ENCODE results near the gene CFAP46.
"Not testable (repeated sequence)": the region's sequence is repeated elsewhere in the genome, so short reads cannot be mapped to it uniquely, and the experiment has no call there.

The CFAP46 gene

DNA sequence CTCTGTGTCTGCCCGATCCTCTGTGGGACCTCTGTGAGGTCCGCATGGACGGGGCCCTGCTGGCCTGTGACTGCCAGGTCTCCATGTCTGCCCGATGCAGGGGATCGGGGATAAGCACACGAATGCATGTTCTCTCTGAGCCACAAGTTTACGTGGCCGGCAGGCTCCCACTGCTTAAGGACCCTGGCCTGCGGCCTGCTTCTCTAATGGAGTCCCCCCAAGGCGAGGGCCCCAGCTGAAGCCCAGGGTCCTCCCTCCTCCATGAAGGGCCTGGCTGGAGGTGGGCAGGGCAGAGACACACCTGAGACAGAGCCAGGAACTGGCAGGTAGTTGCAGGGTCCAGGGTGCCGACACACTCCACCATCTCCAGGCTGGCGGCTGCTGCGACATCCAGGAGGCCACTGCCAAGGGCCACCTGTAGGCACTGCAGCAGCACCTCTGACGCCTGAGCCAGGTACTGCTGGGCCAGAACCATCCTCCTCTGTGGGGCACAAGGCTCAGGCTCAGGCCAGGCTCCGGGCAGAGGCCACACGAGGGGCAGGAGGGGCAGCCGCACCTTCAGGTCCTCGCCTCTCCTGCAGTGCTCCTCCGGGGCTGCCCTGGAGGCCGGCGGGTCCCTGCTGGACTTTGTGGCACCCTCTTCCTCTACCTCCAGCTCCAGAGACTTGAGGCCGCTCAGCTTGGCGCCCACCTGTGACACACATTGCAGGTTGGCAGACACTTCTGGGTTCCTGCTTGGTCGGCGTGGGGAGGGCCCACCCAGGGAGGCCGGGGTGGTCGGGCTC, 95.5 kb downstream of the CFAP46 start:
- no peak for DNase-seq (ENCODE audit: low read depth, low spot score)

DNA sequence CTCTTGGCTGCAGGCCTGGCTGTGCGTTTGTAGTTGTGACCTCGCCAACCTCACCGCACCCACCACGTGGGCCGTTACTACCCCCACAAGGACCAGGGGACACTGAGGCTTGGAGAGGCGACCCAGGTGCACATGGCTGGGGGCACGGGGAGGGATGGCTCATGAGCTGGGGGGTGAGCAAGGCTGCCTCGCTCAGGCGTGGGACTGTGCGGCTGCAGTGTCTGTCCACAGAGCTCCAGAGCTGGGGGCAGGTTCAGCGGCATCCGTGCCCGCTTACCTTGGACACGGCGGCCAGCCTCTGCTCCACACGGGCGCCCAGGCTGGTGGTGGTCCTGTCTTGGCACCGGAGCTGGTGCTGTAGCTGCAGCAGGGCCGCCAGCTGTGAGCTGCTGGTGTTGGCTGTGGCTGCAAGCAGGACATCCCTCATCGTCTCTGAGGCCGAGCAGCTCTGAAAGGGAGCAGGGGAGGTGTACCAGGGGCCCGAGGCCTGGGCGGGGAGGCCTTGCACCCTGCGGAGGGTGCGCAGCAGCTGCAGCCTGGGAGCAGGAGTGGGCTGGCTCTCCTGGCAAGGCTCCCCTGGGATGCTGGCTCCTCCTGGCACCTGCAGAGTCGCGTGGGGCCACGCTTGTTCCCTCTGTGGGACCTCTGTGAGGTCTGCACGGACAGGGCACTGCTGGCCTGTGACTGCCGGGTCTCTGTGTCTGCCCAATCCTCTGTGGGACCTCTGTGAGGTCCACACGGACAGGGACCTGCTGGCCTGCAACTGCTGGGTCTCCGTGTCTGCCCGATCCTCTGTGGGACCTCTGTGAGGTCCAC, 96.4 kb downstream of the CFAP46 start:
- no peak for DNase-seq (ENCODE audit: low read depth, low spot score)

DNA sequence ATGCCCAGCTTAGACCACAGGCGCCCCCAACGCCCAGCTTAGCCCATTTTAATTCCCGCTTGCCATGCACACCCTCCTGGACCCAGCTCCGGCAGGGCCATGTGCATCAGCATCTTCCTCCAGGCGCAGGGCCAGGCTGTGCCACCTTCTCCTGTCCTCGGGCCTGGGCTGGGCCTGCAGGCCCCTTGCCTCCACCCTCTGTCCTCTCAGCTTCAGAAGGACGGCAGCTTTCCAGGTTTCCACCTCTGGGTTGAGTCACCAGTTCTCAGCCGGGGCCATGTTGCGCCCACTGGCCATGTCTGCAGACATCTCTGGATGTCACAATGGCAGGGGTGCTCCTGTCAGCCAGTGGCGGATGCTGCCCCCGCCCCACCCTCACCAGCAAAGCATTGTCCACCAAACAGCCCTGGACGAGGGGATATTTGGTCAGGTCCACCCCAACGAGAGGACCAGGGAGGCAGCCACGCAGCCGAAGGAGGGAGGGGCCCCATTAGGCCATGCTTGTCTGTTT, 97.3 kb downstream of the CFAP46 start:
- no peak for DNase-seq (ENCODE audit: low read depth, low spot score)

DNA sequence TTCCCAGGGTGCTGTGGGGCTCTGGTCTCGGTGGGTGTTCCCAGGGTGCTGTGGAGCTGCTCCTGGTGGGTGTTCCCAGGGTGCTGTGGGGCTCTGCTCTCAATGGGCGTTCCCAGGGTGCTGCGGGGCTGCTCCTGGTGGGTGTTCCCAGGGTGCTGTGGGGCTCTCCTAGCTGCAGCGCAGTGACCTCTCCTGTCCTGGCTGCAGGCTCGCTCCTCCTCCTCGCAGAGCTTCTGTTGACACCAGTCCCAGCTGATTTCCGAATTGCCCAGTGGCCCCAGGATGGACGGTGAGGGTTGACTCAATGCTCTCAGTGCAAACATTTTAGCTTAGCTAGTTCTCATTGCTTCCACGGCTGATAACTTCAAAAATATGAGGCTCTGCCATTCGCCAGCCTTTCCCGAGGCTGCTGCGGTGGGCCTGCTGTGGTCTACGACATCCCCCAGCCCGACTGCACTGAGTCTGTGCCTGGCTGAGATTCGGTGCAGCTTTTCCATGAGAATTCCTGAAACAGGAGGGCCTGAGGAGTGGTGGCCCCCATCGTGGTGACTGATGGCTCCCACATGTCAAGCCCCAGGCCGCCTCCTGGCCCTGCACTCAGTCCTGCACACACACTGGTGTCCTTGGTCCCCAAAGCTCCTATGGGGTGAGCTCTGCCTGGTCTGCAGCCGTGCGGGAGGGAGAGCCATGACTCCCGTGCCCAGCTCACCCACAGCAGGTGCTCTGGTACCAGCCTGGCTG, 98.1 kb downstream of the CFAP46 start:
- DNase-seq (ENCODE audit: low read depth, low spot score), result no peak

DNA sequence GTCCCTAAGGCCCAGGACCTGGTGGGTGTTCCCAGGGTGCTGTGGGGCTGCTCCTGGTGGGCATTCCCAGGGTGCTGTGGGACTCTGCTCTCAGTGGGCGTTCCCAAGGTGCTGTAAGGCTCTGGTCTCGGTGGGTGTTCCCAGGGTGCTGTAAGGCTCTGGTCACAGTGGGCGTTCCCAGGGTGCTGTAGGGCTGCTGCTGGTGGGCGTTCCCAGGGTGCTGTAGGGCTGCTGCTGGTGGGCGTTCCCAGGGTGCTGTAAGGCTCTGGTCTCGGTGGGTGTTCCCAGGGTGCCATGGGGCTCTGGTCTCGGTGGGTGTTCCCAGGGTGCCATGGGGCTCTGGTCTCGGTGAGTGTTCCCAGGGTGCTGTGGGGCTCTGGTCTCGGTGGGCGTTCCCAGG, 99.1 kb downstream of the CFAP46 start:
- not testable (repeated sequence) for DNase-seq (ENCODE audit: low read depth, low spot score)

DNA sequence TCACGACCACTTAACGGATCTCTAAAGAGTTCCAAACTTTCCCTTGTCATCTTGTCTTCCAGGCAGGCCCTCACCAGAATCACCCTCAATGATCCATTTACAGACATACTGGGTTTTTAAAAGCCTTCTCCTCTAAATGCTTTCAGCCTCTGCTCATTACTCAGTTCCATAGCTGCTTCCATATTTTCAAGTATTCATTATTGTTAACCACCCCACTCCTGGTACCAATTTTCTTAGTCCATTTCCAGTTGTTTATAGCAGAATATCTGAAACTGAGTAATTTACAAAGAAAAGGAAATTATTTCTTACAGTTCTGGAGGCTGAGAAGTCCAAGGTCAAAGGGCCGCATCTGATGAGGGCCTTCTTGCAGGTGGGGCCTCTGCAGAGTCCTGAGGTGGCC, 100.0 kb downstream of the CFAP46 start:
- DNase-seq (ENCODE audit: low read depth, low spot score), result no peak

DNA sequence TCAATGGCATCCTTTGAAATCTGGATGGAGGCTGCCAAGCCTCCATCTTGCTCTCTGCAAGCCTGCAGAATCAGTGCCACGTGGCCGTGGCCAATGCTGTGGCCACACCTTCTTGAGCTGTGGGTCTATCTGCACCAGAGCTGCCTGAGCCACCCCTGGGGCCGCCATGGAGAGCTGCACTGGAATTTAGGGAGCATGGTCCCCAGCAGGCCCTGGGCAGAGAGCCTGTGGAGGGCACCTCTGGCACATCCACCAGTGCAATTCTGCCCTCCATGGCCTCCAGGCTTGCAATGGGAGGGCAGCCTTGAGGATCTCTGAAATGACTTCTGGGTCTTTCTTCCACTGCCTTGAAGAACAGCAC, 100.8 kb downstream of the CFAP46 start:
- DNase-seq (ENCODE audit: low read depth, low spot score), result no peak

DNA sequence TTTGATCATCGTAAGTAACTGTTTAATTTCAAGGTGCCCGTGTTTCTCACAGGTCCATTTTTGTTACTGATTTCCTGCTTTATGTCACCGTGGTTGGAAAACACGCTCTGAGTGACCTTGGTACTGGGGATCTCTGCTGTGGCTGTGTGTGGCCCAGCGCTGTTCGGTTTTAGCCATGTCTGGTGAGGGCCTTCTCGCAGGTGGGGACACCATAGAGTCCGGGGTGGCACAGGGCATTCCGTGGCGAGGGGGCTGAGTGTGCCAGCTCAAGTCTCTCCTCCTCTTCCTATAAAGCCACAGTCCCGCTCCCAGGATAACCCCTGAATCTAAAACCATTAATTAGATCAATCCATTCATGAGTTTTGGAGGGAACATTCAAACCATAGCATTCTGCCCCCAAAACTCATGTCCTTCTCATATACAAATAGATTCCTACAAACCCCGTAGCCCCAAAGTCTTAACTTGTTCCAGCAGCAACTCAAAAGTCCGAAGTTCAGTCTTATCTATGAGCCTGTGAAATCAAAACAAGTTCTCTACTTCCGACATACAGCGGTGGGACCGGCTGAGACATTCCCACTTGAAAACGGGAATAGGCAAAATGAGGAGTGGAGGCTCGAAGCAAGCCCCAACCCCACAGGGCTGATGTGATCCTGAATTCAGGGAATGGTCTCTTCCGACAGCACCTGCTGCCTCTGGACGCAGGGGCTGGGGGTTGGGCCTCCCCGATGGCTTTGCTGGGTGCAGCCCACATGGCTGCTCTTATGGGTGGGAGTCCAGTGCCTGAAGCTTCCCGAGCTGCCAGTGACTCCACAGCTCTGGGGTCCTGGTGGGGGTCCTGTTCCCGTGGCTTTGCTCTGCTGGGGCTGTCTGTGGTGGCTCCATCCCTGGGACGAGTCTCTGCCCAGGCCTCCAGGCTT, 101.4 kb downstream of the CFAP46 start:
- no peak for DNase-seq (ENCODE audit: low read depth, low spot score)

DNA sequence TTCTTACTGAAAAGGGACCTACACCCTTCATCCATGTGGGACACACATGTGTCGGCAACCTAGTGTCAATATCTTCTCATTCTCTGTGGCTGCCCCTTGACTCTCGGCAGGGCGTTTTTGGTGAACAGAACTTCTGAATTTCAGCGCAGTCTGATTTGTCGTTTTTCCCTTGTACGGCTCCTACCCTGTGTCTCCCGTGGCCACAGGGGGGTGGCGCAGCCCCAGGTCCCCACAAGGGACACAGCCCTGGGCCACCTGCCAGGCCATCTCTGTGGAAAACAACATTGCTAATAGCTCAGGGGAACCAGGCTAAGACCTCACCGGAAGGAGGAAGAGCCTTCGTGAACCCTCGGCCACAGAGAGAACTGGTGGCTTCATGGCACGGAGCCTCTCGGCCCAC, 103.3 kb downstream of the CFAP46 start:
- no peak for DNase-seq (ENCODE audit: low read depth, low spot score)

DNA sequence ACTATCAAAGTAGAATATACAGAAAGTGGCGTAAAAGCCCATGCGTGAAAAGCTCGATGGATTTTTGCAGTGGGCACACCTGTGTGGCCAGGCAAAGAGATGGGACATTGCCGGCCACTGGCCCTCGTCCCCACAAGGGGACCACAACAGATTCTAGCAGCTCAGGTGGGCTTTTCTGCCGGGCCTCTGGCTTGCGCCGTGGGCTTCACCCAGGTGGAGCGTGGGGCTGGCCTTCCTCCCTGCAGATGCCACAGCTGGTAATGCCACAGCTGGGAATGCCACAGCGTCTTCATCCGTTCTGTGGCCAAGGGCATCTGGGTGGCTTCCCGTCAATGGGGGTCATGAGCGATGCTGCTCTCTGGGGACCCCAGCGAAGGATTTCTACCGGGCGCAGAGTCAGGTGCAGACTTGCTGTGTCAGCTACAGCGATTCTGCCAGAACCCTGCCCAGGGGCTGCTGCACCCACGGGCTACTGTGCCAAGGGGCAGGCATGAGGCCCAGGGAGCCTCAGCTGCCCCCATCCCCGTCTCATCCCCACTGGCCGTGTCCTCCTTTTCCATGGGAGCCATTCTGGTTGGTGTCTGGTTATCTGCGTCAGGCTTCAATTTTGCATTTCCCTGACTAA, 103.9 kb downstream of the CFAP46 start:
- no peak for DNase-seq (ENCODE audit: low read depth, low spot score)

DNA sequence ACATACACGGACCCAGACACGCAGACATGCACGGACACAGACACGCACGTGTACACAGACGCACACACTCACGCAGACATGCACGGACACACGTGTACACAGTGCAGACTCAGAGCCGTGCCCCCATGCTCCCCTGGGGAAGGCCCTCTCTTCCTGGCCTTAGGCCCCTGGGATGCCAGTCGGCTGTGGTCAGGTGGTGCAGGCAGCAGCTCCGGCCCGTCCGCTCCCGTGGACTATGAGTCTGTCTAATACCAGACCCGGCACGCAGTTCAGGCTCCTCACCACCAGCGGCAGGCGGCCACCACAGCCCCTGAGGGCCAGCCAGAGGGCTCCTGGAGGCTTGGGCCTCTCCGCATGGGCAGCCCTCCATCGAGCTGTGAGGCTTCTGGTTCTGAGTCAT, 104.5 kb downstream of the CFAP46 start:
- no peak for DNase-seq (ENCODE audit: low read depth, low spot score)

DNA sequence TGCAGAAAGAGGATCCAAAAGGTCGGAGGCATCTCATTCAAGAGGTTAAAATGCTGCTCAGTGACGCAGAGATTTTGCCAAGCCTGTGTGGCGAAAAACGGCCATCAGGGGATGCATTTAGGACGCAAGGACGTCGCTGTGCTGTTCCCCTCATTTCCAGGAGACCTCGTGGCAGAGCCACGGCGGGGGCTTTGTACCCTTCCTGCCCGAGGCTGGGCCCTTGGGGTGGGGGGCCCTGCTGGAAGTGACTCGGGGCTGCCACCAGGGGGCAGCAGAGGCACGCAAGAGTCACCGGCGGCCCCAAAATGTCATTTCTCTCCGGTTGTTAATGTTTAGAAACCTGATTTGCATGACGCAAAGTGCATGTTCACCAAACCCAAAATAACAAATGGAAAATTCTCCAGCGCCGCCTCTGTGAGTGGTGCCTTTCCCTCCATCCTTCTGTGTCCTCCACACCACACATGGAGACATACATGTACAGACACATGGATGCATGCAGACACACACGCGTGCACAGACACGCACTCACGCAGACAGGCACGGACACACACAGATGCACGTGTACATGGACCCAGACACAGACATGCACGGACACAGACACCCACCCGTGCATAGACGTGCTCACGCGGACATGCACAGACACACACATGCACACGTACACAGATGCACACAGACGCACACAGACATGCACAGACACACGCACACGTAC, 105.4 kb downstream of the CFAP46 start:
- no peak for DNase-seq (ENCODE audit: low read depth, low spot score)

DNA sequence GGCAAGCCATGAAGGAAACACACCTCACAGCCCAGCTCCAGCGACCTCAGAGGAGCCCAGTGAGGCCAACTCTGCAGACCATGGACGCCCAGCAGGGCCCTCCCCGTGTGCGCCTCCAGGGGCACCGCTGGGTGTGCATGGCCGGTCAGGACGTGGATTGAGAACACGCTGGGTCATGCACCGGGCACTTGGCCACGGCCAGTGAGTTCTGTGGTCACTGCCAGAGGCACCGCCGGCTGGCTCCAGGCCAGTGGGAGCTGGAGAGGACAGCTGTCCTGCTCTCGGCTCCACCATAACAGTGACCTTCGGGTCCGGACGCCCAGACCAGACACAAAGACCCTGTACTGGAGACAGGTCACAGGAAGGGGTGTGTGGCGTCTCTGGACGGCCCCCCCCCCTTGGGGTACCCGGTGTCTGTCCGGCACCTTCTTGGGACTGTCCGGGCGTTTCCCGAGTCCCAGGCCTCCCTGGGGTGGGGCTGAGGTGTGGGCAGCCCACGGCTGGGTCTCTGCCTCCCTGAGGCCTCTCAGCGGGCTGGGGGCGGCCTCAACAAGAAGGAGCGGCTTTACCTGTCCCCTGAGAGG, 106.0 kb downstream of the CFAP46 start:
- DNase-seq (ENCODE audit: low read depth, low spot score), result no peak

DNA sequence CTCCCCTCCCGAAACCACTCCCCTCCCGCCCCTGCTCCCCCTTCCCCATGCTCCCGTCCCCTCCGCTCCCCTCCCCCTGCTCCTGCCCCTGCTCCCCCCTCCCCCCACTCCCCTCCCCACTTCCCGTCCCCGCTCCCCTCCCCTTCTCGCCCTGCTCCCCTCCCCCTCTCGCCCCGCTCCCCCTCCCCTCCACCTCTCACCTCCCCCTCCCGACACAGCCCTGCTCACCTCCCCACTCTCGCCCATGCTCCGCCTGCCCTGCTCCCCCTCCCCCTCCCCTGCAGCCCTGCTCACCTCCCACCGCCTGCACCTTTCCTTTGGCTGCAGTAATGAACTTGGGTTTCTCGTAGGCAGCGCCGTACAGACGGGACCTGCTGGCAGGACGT, 106.5 kb downstream of the CFAP46 start:
- no peak for DNase-seq (ENCODE audit: low read depth, low spot score)

DNA sequence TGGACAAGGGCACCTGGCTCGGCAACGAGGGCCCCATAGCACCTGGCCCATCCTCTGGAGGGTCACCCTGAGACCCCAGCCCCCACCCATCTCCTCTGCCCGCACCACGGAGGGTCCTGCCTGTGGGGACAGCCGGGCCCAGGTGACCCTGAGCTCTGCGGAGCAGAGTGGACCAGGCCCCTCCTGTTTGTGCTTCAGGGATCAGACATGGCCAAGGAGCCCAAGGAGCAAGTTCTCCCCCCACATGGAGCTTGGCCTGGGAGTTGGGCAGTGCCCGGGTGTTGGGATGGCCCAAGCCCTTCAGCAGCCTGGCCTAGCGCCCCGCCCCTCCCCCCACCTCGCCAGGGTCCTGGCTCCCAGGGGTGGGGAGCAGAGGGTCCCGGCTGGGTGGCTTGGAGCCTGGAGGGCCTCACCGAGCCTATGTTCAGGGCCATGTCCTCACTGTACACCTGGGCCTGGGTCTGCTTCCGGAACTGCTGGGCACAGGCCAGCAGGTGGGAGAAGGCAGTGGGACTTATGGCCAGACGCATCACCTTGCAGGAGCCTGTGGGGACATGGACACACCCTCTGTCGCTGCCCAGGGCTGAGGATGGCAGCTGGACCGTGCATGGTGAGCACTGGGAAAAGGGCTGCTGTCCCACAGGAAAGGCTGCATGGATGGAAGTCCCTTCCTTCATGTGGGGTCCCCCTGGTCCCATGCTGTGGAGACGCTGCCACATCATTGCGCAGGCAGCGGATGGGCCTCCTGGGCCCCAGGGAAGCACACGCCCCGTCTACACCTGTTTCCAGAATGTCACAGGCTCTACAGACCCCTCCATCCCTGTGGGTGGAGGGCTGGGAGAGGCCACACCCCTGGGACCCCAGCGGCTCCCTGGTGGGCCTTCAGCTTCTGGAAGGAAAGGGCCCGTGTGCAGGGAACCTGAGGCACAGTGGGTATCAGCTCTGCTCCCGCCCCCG, 107.2 kb downstream of the CFAP46 start:
- DNase-seq (ENCODE audit: low read depth, low spot score), result no peak

DNA sequence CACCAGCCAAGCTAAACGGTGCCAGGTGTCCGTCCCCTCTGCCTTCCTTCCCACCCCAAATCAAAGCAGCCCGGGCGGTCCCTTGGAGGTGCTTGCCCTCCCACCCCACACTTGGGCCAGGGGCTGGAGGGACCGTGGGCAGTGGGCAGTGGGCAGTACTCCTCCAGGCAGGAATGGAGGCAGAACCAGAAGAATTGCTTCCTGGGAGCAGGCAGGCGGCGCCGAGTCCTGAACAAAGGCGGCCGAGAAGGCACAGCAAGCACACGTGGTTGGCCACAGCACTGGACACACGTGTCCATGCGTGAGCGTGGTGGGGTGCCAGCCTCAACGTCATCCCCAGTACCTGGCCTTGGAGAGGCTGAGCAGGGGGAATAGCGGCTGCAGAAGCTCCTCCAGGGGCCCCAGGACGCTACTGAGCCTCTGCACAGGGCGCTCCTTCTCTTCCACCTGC, 108.0 kb downstream of the CFAP46 start:
- no peak for DNase-seq (ENCODE audit: low read depth, low spot score)

DNA sequence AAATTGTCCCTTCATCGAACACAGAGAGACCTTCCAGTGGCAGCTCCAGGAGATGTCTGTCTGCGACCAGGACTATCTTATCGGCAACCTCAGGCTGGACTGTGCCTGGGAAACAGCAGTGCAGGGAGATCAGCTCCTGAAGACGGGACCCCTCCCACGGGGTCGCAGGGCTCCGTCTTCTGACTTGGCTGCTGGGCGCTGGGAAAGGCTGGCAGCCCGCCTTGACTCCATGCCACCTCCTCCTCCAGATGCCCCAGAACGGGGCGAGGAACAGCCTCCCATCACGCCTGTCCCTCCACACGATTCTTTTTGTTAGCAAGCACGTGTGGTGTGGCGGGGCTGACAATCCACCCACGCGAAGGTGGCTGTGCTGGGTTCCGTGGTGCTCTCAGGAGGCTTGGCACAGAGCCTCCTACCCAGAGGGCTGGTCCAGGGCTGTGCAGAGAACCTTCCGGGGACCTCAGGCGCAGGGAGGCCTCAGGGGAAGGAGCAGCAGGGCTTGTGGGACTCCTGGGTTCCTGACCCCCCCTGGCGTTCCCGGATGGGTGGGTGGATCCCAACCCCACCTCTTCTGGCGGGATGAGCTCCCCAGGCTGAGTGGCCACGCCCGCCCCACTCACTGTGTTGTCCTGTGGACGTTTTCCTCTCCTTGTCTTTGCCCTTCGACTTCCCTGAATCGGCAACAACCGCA, 108.8 kb downstream of the CFAP46 start:
- no peak for DNase-seq (ENCODE audit: low read depth, low spot score)

All from brain pericyte (primary cell).